Adrenal gland (tissue), 5 donors: ENCODE results near the gene PDZD7.

Experiments
- POLR2A ChIP-seq, 2 donors: fragments of 450-650 bp; IDR thresholded peaks; one replicate each; pipeline ENCODE4 v1.6.1; 2017; ENCODE audit warnings: antibody characterized with exemption in 2 of 2, mild to moderate bottlenecking in 2 of 2, moderate library complexity in 1 of 2
- TF ChIP-seq, protein P1 (sequence below), 6 experiments: fragments of 450-650 bp in 4 of 6; fragments of 200-600 bp in 2 of 6; sonication (generic) in 1 of 6; IDR thresholded peaks; 1 replicate in 5 of 6; 2 replicates in 1 of 6; pipeline versions ENCODE4 v1.5.1 to v1.8.0; 2016 to 2021; ENCODE audit warnings: antibody characterized with exemption in 6 of 6, mild to moderate bottlenecking in 2 of 6, moderate library complexity in 1 of 6
- donor health status: DM: no; HTN: no; CAD: no.

DNA sequence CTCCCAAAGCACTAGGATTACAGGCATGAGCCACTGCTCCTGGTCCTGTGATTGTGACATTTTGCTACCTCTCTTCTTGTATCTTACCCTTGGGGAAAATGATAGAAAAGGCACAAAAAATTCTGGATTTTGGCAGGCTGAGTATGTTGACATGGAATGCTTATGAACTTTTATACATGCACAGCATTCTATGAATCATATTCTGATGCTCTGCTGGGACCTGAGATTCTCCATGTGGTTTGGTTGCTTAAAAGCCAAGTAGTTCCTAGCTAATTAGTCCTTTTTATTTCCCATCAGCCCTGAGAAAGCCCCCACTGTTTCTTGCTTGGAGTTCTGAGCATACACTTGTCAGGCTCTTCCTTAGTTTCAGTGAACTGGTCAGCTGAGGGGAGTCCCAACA is 22.6 kb upstream of the PDZD7 start:
- TF ChIP-seq, protein P1, sequence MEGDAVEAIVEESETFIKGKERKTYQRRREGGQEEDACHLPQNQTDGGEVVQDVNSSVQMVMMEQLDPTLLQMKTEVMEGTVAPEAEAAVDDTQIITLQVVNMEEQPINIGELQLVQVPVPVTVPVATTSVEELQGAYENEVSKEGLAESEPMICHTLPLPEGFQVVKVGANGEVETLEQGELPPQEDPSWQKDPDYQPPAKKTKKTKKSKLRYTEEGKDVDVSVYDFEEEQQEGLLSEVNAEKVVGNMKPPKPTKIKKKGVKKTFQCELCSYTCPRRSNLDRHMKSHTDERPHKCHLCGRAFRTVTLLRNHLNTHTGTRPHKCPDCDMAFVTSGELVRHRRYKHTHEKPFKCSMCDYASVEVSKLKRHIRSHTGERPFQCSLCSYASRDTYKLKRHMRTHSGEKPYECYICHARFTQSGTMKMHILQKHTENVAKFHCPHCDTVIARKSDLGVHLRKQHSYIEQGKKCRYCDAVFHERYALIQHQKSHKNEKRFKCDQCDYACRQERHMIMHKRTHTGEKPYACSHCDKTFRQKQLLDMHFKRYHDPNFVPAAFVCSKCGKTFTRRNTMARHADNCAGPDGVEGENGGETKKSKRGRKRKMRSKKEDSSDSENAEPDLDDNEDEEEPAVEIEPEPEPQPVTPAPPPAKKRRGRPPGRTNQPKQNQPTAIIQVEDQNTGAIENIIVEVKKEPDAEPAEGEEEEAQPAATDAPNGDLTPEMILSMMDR (IDR thresholded peaks at IDR 0.05), result no peak
- TF ChIP-seq POLR2A (IDR thresholded peaks at IDR 0.05), result no peak
